A549 treated with DMSO at 1 μM for 4 hours (cell line): Measurements from ENCODE around the gene PTRH2. TPM values are rescaled to one million over a fixed set of nuclear protein-coding genes. Genes with fewer than 3 reads are reported as not detected.

Experiments
- total RNA-seq: library from RNA; stranded (reverse); fragments of 200-300 nt; extraction: Qiagen RNA extraction; gene quantifications from 5 replicates; pipeline ENCODE4 v1.2.3, GENCODE V29; 2022; ENCODE audit warnings: low read depth

The PTRH2 gene
- total RNA-seq = 103 to 115 TPM (median 106 TPM) in 5 replicates

DNA sequence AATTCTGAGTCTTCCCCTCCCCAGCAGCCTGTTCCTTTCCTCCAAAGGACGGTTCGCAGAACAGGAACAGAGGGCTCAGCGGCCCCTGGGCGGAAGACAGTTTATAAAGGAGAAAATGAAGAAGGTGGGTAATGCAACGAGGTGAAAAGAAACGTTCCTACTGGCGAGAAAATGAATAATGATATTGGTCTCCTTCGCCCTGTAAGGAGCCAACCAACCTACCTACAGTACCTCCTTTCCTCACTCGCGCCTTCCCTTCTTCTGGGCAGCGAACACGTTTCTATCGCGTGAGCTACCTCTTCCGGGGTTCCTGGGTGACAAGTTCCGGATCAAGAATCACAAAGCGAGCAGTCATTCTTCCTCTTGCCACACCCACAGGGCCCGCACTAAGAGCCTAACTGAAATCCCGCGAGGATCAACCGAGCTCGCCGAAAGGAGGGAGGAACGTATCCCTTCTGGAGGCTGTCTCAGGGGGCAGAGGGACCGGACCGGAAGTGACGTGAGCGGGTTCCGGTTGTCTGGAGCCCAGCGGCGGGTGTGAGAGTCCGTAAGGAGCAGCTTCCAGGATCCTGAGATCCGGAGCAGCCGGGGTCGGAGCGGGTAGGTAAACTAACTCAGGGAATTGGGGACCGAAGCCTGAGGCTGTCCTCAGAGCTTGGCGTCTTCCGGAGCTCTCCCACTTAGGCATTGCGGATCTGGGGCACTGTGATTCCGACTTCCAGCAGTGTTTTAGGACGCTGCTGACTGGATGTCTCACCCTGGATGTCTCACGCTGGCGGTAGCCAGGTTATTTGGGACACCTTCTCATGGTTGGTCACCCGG, at the start of gene PTRH2, which contains the start of gene VMP1:
Gene PTRH2, minus strand, starts transcription at position 282 of the 822 bp plus-strand sequence. CDS start 9,452 bp downstream, outside the sequence.
Gene VMP1, plus strand, starts transcription at position 506 of the 822 bp plus-strand sequence. CDS start 23,793 bp downstream, outside the sequence.

Other genes with a start within 250 kb of the PTRH2 start
- gene DHX40, start 141.8 kb downstream of the PTRH2 start, total RNA-seq = 34.8 to 48.2 TPM (median 41.6 TPM) in 5 replicates
- gene CLTC, start 87.5 kb downstream of the PTRH2 start, total RNA-seq = 197 to 247 TPM (median 217 TPM) in 5 replicates
- 150 to 194 TPM (median 170 TPM) in 5 replicates for gene VMP1, start 224 bp upstream of the PTRH2 start, total RNA-seq
- 13.9 to 17.0 TPM (median 14.5 TPM) in 5 replicates for gene TUBD1, start 185.5 kb upstream of the PTRH2 start, total RNA-seq
- 46.5 to 54.9 TPM (median 49.9 TPM) in 5 replicates for gene RPS6KB1, start 185.7 kb upstream of the PTRH2 start, total RNA-seq